ENCODE data around the gene INSIG1.

DNA sequence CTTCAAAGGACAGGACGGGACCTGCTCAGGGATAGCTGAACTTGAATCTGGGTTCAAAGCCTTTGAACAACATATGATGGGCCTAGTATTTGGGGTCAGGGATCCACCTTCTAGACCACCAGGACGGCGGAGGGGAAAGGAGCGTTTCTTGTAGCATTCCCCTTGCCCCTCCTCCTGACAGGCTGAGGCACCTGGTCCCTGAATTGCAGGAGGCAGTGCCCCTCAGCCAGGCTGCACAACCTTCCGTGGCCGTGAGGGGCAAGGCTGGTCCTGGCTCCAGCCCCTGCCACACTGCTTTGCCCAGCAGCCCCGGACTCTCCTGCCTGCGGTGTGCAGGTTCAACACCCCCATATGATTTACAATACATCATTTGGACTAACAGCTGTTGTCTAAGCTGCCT is 58.1 kb downstream of the INSIG1 start:
- TF ChIP-seq LEF1 (IDR thresholded peaks at IDR 0.05; ENCODE audit: borderline replicate concordance) (no peak), FOXA1 (IDR thresholded peaks at IDR 0.05) (no peak), ELF4 (IDR thresholded peaks at IDR 0.05) (no peak), SP1 (IDR thresholded peaks at IDR 0.05) (no peak), HDGF (IDR thresholded peaks at IDR 0.05; ENCODE audit: borderline replicate concordance) (no peak), NFRKB (IDR thresholded peaks at IDR 0.05) (no peak), BHLHE40 (IDR thresholded peaks at IDR 0.05; ENCODE audit: borderline replicate concordance) (no peak), FOXM1 (IDR thresholded peaks at IDR 0.05; ENCODE audit: borderline replicate concordance) (no peak), SUZ12 (IDR thresholded peaks at IDR 0.05) (no peak)
- TF ChIP-seq, protein P1, sequence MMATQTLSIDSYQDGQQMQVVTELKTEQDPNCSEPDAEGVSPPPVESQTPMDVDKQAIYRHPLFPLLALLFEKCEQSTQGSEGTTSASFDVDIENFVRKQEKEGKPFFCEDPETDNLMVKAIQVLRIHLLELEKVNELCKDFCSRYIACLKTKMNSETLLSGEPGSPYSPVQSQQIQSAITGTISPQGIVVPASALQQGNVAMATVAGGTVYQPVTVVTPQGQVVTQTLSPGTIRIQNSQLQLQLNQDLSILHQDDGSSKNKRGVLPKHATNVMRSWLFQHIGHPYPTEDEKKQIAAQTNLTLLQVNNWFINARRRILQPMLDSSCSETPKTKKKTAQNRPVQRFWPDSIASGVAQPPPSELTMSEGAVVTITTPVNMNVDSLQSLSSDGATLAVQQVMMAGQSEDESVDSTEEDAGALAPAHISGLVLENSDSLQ (IDR thresholded peaks at IDR 0.05) = no peak

All from HEK293T (cell line).